Liver (tissue), 3 donors: Measurements from ENCODE around the gene NFU1.

Experiments
- CTCF ChIP-seq: fragments of 150-350 bp; IDR thresholded peaks from 2 replicates; pipeline ENCODE4 v1.5.1; 2017; ENCODE audit warnings: improper control_type of control experiment, low read depth, low read length; ENCODE audit not compliant: missing input control
- EGR1 ChIP-seq, 2 donors: IDR thresholded peaks; 2 replicates each; pipeline ENCODE4 v1.6.1; 2016 to 2018; ENCODE audit warnings: antibody characterized with exemption in 2 of 2, low read depth in 2 of 2
- GABPA ChIP-seq, 2 donors: IDR thresholded peaks in 1 of 2; conservative IDR thresholded peaks in 1 of 2; 2 replicates each; pipeline ENCODE4 v1.6.1; 2016; ENCODE audit warnings: antibody characterized with exemption in 2 of 2, mild to moderate bottlenecking in 1 of 2, moderate library complexity in 1 of 2
- REST ChIP-seq: IDR thresholded peaks from 2 replicates; pipeline ENCODE4 v1.6.1; 2016; ENCODE audit warnings: antibody characterized with exemption, mild to moderate bottlenecking
- TAF1 ChIP-seq: conservative IDR thresholded peaks from 2 replicates; pipeline ENCODE4 v1.6.1; 2016; ENCODE audit warnings: antibody characterized with exemption, mild to moderate bottlenecking
- YY1 ChIP-seq: IDR thresholded peaks from 2 replicates; pipeline ENCODE4 v1.6.1; 2016; ENCODE audit warnings: antibody characterized with exemption, mild to moderate bottlenecking
- donor health status: healthy.
- donor health status: healthy.

DNA sequence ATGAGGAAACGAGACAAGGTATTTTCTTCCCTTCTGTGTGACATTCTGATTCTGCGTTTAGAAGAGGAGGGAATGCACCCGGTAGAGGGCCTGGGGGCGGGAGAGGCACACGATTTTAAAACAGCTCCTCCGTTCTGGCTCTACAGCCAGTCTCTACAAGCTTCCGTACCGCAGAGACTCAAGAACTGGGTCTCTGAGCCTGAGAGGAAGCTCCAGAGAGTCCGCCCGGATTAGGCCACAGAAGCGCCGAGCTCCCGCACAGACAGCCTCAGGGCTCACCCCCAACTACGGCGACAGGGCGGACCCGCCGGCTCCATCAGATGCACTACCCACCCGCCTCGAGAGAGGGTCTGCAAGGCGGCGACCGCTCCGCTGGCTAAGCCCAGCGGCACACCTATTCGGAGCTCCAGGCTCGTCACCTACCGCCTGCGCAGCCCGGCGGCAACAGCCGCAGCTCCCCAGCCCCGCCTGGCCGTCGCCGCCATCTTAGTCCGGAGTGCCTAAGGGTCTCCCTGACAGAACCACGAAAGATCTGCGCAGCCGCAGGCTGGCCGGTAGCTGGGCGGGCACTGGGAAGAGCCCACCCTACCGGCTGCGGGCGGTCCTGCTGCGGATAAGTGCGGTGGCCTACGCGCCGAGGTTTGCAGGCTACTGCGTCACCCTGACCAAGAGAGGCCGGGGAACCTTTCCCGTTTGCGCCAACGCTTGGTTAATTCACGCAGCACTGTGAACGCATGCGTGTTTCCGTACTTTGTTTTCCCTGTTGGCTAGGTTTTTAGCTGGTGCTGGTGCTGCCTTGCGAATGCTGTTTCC lies at the start of gene NFU1:
- TF ChIP-seq GABPA (IDR thresholded peaks at IDR 0.05 in 1 of 2, conservative IDR thresholded peaks at IDR 0.05 in 1 of 2), result peak in 1 of 2 donors; percentile 13
- peak; percentile 76 for TF ChIP-seq CTCF
- peak in 1 of 2 donors; percentile 30 for TF ChIP-seq EGR1 (IDR thresholded peaks at IDR 0.05; ENCODE audit: low read depth in 2 of 2)
- TF ChIP-seq YY1, result peak; percentile 99
- TF ChIP-seq TAF1, result peak; percentile 85
- peak; percentile 78 for TF ChIP-seq REST
